Right atrium auricular region (tissue), 2 donors: ENCODE data around the gene KRTAP10-3. TPM values are rescaled to one million over a fixed set of nuclear protein-coding genes. Genes with fewer than 3 reads are reported as not detected.

Experiments
- DNase-seq: peaks from one replicate; pipeline ENCODE4 v3.0.0-alpha.2; 2019; ENCODE audit warnings: low spot score
- H3K27ac ChIP-seq, 2 donors: fragments of 200-600 bp; sonication (generic); 1 replicate in 1 of 2; 2 replicates in 1 of 2; pipeline ENCODE4 v1.5.1; 2016 to 2019
- H3K27me3 ChIP-seq, 2 donors: fragments of 200-600 bp; sonication (generic); one replicate each; pipeline versions ENCODE4 v1.5.1 to v1.6.0; 2017 to 2019
- H3K36me3 ChIP-seq: fragments of 200-600 bp; sonication (generic); one replicate; pipeline ENCODE4 v1.5.1; 2016
- H3K4me1 ChIP-seq, 2 donors: fragments of 200-600 bp; sonication (generic); one replicate each; pipeline versions ENCODE4 v1.5.1 to v1.6.0; 2017 to 2019
- H3K4me3 ChIP-seq, 2 donors: fragments of 200-600 bp; sonication (generic); 1 replicate in 1 of 2; 2 replicates in 1 of 2; pipeline ENCODE4 v1.5.1; 2017 to 2019; ENCODE audit warnings: mild to moderate bottlenecking in 1 of 2, moderate library complexity in 1 of 2
- H3K9me3 ChIP-seq, 2 donors: fragments of 200-600 bp; sonication (generic); one replicate each; pipeline ENCODE4 v1.5.1; 2019
- total RNA-seq, 2 donors: library from RNA; depleted of rRNA; stranded (reverse); fragments of >200 nt; gene quantifications; one replicate each; pipeline ENCODE4 v1.1.0, GENCODE V29; 2016
- TF ChIP-seq, protein P1 (sequence below), 2 donors: fragments of 200-600 bp; sonication (generic); IDR thresholded peaks; one replicate each; pipeline ENCODE4 v1.5.1; 2019; ENCODE audit warnings: antibody characterized with exemption in 2 of 2

KRTAP10-3 gene
- total RNA-seq, 2 donors from 2014 or later = not detected

DNA sequence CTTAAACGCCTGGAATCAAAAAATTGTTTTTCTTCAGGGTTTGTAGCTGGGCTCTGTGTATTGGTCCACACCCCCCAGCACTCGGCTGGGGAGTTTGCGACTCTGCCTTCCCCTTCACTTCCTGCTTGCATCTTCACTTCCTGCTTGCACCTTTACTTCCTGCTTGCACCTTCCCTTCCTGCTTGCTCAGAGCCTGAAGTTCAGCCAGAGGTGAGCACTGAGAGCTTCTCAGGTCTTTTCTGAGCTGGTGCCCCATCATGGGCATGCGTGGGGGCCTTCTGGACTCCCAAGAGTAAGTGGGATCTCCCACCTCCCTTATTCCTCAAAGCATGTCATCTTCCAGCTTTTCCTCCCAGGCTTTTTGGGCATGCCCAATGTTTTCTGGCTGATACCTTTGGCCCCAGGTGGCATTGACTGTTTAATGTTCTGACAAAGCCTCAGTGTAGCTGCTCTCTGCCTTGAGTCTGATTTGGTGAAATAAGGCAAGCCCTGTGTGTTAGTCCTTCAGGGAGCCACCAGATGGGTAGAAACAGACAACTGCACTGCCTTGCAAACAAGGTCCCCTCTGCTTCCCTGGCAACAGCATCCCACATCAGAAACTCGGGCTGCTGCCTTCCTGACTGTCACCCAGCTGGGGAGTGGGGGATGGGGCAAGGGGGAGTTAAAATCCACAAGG, 10.8 kb downstream of the KRTAP10-3 start:
- H3K36me3 ChIP-seq = no peaks in the 10 kb centered on the region
- no peak for DNase-seq
- TF ChIP-seq, protein P1, sequence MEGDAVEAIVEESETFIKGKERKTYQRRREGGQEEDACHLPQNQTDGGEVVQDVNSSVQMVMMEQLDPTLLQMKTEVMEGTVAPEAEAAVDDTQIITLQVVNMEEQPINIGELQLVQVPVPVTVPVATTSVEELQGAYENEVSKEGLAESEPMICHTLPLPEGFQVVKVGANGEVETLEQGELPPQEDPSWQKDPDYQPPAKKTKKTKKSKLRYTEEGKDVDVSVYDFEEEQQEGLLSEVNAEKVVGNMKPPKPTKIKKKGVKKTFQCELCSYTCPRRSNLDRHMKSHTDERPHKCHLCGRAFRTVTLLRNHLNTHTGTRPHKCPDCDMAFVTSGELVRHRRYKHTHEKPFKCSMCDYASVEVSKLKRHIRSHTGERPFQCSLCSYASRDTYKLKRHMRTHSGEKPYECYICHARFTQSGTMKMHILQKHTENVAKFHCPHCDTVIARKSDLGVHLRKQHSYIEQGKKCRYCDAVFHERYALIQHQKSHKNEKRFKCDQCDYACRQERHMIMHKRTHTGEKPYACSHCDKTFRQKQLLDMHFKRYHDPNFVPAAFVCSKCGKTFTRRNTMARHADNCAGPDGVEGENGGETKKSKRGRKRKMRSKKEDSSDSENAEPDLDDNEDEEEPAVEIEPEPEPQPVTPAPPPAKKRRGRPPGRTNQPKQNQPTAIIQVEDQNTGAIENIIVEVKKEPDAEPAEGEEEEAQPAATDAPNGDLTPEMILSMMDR (IDR thresholded peaks at IDR 0.05) = no peak
- H3K27me3 ChIP-seq = no peaks in the 10 kb centered on the region
- no peaks in the 10 kb centered on the region for H3K4me1 ChIP-seq
- no peak overlapping the region for H3K4me3 ChIP-seq
- no peaks in the 10 kb centered on the region for H3K9me3 ChIP-seq
- no peak overlapping the region for H3K27ac ChIP-seq

DNA sequence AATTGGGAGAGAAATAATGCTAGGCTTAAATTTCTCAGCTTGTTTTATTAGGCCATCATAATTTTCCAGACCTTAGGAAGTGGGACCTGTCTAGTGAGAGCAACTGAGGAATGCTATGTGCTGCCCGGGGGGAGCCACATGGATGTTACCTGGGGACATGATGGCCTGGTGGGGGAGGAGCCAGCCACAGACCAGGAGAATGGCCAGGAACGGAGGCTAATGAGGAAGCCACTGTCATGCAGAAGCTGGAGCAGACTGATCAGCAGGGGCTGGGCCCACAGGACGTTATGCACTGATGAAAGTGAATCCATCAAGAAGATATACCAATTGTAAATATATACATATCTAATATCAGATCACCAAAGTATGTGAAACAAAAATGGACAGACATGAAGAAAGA, 14.0 kb downstream of the KRTAP10-3 start:
- H3K4me1 ChIP-seq = no peaks in the 10 kb centered on the region
- peaks cover 0 to 5% of the 10 kb centered on the region in 2 donors for H3K9me3 ChIP-seq
- DNase-seq = no peak
- TF ChIP-seq, protein P1 (IDR thresholded peaks at IDR 0.05) = no peak
- no peaks in the 10 kb centered on the region for H3K36me3 ChIP-seq
- no peak overlapping the region for H3K4me3 ChIP-seq
- H3K27ac ChIP-seq = no peak overlapping the region
- no peaks in the 10 kb centered on the region for H3K27me3 ChIP-seq

- Histone ChIP-seq H3K4me3 (no peak overlapping the region), H3K4me1 (no peaks in the 10 kb centered on the region), H3K27ac (no peak overlapping the region), H3K27me3 (no peaks in the 10 kb centered on the region), H3K36me3 (no peaks in the 10 kb centered on the region), H3K9me3 (peaks cover 0 to 5% of the 10 kb centered on the region in 2 donors)
- DNase-seq = no peak
- TF ChIP-seq, protein P1 (IDR thresholded peaks at IDR 0.05) = no peak
Measured at GRCh38 chr21:44542716-44543115, 15.9 kb downstream of the KRTAP10-3 start.

DNA sequence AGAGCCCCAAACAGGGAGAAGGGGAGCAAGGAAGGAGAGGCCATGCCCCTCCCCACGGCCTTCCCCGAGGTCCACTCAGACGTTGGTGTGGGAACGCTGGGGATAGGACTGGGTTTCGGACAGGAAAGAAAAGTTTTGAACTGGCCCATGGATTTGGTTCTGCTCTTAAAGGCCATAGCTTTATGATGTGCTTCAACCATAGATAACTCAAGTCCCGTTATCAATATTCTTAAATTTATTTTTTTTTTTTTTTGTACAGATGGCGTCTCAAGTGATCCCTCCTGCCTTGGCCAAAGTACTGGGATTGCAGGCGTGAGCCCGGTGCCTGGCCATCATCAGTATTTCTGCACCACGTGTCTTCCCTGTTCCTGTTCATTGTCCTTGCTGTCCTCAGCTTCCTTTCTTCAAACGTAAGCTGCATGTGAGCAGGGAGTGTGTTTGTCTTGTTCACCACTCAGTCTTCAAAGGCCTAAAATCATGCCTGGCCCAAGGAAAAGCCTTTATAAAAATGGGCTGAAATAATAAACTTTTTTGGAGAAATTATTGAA, 17.8 kb downstream of the KRTAP10-3 start:
- no peak for DNase-seq
- Histone ChIP-seq H3K4me1 (no peaks in the 10 kb centered on the region), H3K4me3 (no peak overlapping the region), H3K36me3 (no peaks in the 10 kb centered on the region), H3K9me3 (peaks cover 0 to 5% of the 10 kb centered on the region in 2 donors), H3K27ac (no peak overlapping the region), H3K27me3 (no peaks in the 10 kb centered on the region)
- TF ChIP-seq, protein P1 (IDR thresholded peaks at IDR 0.05) = no peak

- H3K27ac ChIP-seq = no peak within 1 kb of the TSS
- no peaks in the 10 kb centered on the region for H3K4me1 ChIP-seq
- peaks cover 0 to 5% of the 10 kb centered on the region in 2 donors for H3K9me3 ChIP-seq
- TF ChIP-seq, protein P1 (IDR thresholded peaks at IDR 0.05) = no peak
- no peak within 1 kb of the TSS for H3K4me3 ChIP-seq
- H3K27me3 ChIP-seq = no peaks in the 10 kb centered on the region
- DNase-seq = peak; percentile 52
- H3K36me3 ChIP-seq = no peaks in the 10 kb centered on the region
Measured at GRCh38 chr21:44539991-44540666, 18.5 kb downstream of the KRTAP10-3 start, which contains the start of gene KRTAP10-1. TSS of gene KRTAP10-1 (minus strand) at chr21:44540195. CDS start at chr21:44540150, 45 bp downstream.
